Ureter (tissue), 1 donor: ENCODE results near the gene CTNNA2. TPM values are rescaled to one million over a fixed set of nuclear protein-coding genes. Genes with fewer than 3 reads are reported as not detected.
"Not testable (repeated sequence)": the region's sequence is repeated elsewhere in the genome, so short reads cannot be mapped to it uniquely, and the experiment has no call there.

Experiments used
- DNase-seq: peaks from one replicate; pipeline ENCODE4 v3.0.0-alpha.2; 2020; ENCODE audit warnings: low spot score
- total RNA-seq: library from RNA; stranded (reverse); gene quantifications from one replicate; pipeline ENCODE4 v1.2.4, GENCODE V29; 2023
- donor health status: DM: yes; HTN: yes; CAD: no.

The CTNNA2 gene
- total RNA-seq, 1 donor from 2014 or later: not detected

- no peak for DNase-seq
Measured at GRCh38 chr2:80199504-80199903, 686.7 kb downstream of the CTNNA2 start.

- DNase-seq: not testable (repeated sequence)
Measured at GRCh38 chr2:80203929-80204328, 691.1 kb downstream of the CTNNA2 start.

GRCh38 chr2:80205498-80205897, 692.6 kb downstream of the CTNNA2 start:
- no peak for DNase-seq

- DNase-seq: no peak
Measured at GRCh38 chr2:80209458-80209857, 696.6 kb downstream of the CTNNA2 start.

GRCh38 chr2:80217446-80217845, 704.6 kb downstream of the CTNNA2 start:
- DNase-seq: no peak

GRCh38 chr2:80222644-80223043, 709.8 kb downstream of the CTNNA2 start:
- DNase-seq: no peak

- DNase-seq: no peak
Measured at GRCh38 chr2:80231421-80231820, 718.6 kb downstream of the CTNNA2 start.

- no peak for DNase-seq
Measured at GRCh38 chr2:80233333-80233732, 720.5 kb downstream of the CTNNA2 start.

GRCh38 chr2:80238692-80239469, 726.0 kb downstream of the CTNNA2 start:
- DNase-seq: no peak

GRCh38 chr2:80242355-80242910, 729.6 kb downstream of the CTNNA2 start:
- no peak for DNase-seq

- no peak for DNase-seq
Measured at GRCh38 chr2:80244905-80245584, 732.2 kb downstream of the CTNNA2 start.

- no peak for DNase-seq
Measured at GRCh38 chr2:80246534-80246933, 733.7 kb downstream of the CTNNA2 start.

- no peak for DNase-seq
Measured at GRCh38 chr2:80247339-80247738, 734.5 kb downstream of the CTNNA2 start.

GRCh38 chr2:80248146-80248545, 735.3 kb downstream of the CTNNA2 start:
- no peak for DNase-seq

- no peak for DNase-seq
Measured at GRCh38 chr2:80252294-80252986, 739.6 kb downstream of the CTNNA2 start.

- no peak for DNase-seq
Measured at GRCh38 chr2:80255918-80256781, 743.3 kb downstream of the CTNNA2 start.

GRCh38 chr2:80256782-80257167, 743.9 kb downstream of the CTNNA2 start:
- DNase-seq: no peak

GRCh38 chr2:80257450-80257849, 744.6 kb downstream of the CTNNA2 start:
- no peak for DNase-seq

- no peak for DNase-seq
Measured at GRCh38 chr2:80258341-80258740, 745.5 kb downstream of the CTNNA2 start.

- DNase-seq: no peak
Measured at GRCh38 chr2:80258793-80259192, 745.9 kb downstream of the CTNNA2 start.

- DNase-seq: no peak
Measured at GRCh38 chr2:80259292-80259691, 746.4 kb downstream of the CTNNA2 start.
